Renal pelvis (tissue), 12 donors: ENCODE measurements around the gene STX11. TPM values are rescaled to one million over a fixed set of nuclear protein-coding genes. Genes with fewer than 3 reads are reported as not detected.
A peak's percentile ranks its signal among the peaks of the same experiment; 100 is the strongest.
"Not testable (repeated sequence)": the region's sequence is repeated elsewhere in the genome, so short reads cannot be mapped to it uniquely, and the experiment has no call there.

Experiments used
- DNase-seq: peaks from one replicate; pipeline ENCODE4 v3.0.0-alpha.2; 2013
- long read RNA-seq, 16 experiments: transcript quantifications; one replicate each; lab custom pipeline, GENCODE V29; 2026
- polyA plus RNA-seq, 3 donors: library from polyadenylated mRNA; unstranded; fragments of 120-200 nt; gene quantifications; one replicate each; pipeline ENCODE4 v1.2.1, GENCODE V29; 2013; ENCODE audit not compliant: insufficient read length in 3 of 3

Gene STX11
- polyA plus RNA-seq, result 1 to 10 TPM in 1 of 3 donors, under 1 TPM in 2; 0.62 to 1.0 (median 0.73) TPM
- long read RNA-seq, donor 1, partial matches to known transcripts, result 17 of 19 reads
- long read RNA-seq, donor 1, other reads (novel, unspliced or antisense), result 0 of 19 reads
- long read RNA-seq, donor 2, result 0 reads
- long read RNA-seq, donor 3, partial matches to known transcripts, result 0 of 2 reads
- long read RNA-seq, donor 3, other reads (novel, unspliced or antisense), result 0 of 2 reads
- long read RNA-seq, donor 4, result 0 reads
- long read RNA-seq, donor 5, partial matches to known transcripts, result 0 of 1 reads
- long read RNA-seq, donor 5, other reads (novel, unspliced or antisense), result 0 of 1 reads
- long read RNA-seq, donor 6, result 0 reads
- long read RNA-seq, donor 7, result 0 reads
- long read RNA-seq, donor 8, result 0 reads
- long read RNA-seq, donor 9, partial matches to known transcripts, result 0 of 2 reads
- long read RNA-seq, donor 9, other reads (novel, unspliced or antisense), result 0 of 2 reads
- long read RNA-seq, donor 10, result 0 reads
- long read RNA-seq, donor 11, partial matches to known transcripts, result 0 of 1 reads
- long read RNA-seq, donor 11, other reads (novel, unspliced or antisense), result 0 of 1 reads
- long read RNA-seq, donor 12, partial matches to known transcripts, result 0 of 1 reads
- long read RNA-seq, donor 12, other reads (novel, unspliced or antisense), result 0 of 1 reads
- long read RNA-seq, donor 13, result 0 reads
- long read RNA-seq, donor 14, partial matches to known transcripts, result 0 of 2 reads
- long read RNA-seq, donor 14, other reads (novel, unspliced or antisense), result 0 of 2 reads
- long read RNA-seq, donor 15, partial matches to known transcripts, result 0 of 1 reads
- long read RNA-seq, donor 15, other reads (novel, unspliced or antisense), result 0 of 1 reads
- long read RNA-seq, donor 16, result 0 reads

DNA sequence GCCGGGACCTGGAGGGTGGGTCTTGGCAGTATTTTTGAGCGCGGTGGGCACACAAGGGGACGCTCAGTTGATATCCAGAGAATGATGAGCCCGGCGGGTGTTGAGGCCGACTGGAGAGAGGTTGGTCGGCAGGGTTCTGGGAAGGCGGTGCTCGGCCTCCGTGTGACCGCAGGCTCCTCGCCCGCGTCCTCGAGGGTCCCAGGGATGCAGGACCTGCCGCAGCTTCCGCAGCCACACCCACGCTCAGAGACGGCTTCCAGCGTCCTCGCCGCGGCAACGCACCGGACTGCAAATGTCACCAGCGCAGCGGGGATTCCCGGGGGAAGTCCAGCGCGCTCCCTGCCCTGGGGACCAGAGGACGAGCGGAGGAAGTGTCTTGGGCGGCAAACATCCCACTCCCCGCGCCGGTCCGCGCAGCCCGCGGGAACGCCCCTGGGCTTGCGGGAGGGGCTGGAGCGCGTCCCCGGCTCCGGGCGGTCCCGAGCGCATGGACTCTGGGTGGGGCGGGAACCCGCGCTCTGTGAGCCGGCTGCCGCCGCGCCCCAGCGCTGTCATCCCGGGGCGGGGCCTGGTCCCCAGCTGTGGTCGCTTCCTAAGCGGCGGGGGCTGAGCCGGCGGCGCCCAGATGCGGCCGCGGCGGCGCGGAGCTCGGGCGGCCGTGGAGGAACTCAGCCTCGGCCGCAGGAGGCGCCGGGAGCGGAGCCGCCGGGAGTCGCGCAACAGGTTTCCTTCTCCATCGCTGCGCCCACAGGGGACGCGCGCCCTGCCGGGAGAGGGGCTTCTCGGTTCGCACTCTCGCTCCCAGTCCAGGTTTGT, at the start of gene STX11:
STX11 (plus strand) TSS at position 624 of the 816 bp plus-strand sequence. CDS start 36,111 bp downstream, outside the sequence.
- DNase-seq, result peak; percentile 42

DNA sequence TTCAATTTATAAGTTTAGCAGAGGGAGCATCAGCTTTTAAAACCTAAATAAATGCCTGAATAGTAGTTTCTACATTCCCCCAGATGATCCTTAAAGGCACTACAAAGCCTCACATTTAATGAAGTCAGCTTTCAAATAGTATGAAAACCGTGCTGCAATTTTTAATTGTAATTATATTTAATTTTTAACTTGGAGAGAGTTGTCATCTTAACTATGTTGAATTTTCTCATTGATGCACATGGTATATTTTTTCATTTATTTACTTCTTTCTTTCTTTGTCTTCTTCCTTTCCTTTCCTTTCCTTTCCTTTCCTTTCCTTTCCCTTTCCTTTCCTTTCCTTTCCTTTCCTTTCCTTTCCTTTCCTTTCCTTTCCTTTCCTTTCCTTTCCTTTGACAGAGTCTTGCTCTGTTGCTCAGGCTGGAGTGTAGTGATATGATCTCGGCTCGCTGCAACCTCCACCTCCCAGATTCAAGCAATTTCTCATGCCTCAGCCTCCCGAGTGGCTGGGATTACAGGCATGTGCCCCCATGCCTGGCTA, 47.2 kb upstream of the STX11 start:
- DNase-seq, result no peak

DNA sequence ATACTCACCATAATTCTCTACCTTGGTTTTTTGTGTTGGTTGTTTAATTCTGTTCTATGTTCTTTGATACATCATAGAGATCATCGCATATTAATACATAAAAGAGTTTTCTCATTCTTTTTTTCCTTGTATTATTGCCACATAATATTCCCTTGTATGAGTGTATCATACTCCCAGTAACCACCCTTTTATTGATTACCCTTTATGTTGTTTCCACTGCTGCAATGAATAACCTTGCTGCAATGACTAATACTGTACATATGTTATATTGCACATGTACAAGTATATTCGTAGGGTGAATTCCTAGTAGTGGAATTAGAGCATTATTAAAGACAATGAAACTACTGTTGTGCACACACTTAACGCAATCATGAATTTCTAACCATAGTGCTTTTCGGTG, 45.8 kb upstream of the STX11 start:
- DNase-seq, result no peak

DNA sequence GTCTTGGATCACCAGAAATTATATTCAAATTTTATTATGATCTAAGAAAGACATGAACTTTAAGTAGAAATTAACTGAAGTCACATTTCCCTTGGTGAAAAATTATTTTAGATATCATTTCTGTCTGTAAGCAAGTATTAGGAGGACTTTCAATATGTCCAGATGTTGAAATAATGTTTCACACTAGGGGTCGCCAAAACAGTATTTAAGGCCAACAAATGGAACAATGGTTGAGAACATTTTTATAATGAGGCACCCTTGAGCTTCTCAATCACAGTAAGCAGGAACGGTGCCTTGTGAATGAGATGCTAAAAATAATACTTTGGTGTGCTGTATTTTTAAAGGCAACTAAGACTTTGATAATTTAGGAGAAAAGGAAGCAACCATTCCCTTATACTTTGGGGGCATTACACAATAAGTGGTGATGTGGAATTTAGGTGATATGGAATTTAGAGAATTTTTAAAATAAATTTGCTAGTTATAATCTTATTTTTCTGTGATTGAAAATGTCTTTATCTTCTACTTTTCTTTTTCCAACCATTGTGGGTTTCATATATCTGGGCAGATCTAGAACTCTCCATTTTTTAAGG, 45.3 kb upstream of the STX11 start:
- DNase-seq, result peak; percentile 77

DNA sequence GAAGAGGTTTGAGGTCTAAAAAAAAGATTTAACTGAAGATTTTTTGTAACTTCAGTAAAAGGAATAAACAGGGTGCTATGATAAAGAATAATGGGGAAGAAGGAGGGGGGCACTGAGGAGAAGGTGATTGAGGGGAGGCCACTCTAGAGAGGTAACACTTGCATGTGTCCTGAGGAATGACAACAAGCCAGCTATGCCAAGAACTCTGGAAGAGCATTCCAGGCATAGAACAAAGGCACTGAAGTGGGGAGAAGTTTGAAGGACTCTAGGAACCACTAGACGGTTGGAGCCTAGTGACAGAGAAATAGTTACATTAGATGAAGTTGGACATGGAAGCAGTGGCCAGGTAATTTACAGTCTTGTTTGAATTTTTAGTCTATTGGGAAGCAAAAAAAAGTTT, 44.1 kb upstream of the STX11 start:
- DNase-seq, result peak; percentile 11

DNA sequence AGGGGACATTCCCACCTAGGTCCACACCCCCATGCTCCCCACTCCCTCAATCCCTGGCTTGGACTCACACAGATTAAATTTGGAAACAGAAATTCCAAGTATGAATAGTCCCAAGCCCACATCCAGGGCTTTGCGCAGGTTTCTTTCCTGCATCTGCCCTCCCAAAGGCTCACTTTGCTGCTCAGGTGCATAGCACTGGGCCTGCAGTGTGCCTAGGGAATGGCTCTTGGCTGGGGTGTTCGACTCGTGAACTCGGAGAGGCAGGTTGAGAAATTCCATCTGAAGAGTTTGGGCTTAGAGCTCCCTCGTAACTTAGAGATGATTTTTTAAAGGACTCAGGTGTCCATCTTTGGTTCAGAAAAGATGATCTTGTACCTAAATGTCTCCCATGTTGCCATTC, 40.1 kb upstream of the STX11 start:
- DNase-seq, result no peak

DNA sequence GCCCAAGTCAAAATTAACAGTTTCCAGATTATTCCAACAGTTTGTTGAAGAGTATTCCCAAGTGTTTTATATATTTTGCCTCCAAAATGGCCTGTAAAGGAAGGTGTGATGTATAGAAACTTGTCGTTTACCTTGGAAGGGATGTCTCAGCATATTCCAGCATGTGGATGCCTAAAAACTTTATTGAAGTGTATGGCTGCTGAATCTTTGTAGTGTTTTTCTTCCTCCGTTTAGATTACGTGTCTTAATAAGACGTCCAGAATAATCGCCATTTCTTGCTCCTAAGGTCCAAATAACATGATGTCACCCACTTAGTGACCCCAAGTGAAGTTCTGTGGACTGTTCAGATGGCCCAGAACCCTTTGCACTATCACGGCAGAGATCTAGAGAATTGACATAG, 37.0 kb upstream of the STX11 start:
- no peak for DNase-seq

DNA sequence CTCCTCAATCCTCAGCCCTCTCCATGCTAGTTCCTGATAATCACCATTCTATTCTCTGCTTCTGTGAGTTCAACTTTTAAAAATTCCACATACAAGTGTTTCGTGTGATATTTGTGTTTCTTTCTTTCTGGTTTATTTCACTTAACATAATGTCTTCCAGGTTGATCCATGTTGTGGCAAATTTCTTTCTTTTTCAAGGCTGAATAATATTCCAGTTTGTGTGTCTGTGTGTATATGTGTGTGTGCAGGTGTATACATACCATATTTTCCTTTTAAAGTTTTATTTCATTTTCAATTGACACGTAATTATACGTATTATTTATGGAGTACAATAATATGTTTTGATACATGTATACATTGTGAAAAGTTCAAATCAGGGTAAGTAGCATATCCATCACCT, 35.1 kb upstream of the STX11 start:
- DNase-seq, result no peak

DNA sequence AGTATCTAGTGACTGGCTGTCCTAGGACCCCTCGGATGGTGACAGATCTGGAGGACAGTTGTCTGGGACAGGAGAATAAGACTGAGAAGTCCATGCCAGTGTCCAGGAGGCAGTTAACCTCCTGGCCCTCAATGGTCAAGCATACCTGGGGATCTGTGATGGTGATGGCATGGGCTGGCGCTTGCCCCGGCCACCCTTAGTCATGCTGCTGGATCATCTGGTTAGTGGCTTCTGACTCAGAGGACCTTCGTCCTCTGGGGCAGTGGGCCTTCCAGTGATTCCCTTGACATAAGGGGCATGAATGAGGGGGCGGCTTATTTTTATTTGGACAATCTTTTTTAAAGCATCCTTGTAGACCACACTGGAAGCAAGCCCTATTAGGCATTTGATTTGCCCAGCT, 30.9 kb upstream of the STX11 start:
- no peak for DNase-seq

DNA sequence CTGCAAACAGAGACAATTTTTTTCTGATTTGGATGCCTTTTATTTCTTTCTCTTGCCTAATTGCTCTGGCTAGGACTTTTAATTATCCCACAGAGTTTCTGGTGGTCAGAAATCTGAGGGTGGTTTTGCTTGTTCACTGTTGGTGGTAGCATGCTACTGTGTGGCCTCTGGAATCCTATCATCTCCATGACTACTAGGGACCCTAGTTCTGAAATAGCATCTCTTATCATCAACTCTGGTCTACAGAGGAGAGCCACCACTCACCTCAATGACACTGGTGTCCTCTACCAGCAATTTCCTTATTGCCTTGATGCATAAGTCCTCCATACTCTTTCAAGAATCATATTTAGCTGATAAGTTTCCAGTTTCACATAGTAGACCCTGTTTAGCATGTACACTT, 27.5 kb upstream of the STX11 start:
- DNase-seq, result no peak

DNA sequence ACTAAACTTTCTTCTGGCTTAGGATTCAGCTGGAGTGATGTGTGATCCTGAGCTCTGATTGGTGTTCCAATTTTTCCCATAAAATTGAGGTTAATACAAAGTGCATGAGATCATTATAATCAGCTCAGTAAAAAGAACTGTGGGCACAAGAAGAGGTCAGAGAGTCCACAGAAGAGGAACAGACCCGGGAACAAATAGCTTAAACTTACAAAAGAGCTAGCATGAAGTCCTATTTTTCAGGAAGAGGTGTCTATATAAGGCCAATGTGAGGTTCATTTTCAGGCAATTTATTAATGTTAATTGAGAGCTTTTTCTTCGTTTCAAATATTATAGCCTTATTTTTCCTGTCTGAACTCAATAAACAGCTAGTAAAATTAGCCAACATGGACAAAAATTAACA, 26.9 kb upstream of the STX11 start:
- DNase-seq, result no peak

DNA sequence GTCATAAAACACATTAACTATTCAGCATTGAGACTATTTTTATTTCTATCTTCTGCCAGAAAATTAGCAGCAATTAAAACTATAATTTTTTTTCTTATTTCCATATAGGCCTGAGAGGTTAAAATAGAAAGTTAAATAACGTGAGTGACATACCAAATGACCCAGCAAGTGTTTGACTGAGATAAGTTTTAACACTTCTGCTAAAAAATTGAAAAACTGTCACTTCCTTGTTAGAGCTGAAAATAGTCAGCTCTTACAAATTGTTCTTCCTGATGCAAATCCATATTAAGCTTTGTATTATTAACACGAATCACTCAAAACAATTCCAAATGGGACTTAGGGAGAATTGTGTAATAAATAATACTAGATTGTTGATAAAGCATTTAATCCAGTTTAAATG, 26.5 kb upstream of the STX11 start:
- DNase-seq, result no peak

DNA sequence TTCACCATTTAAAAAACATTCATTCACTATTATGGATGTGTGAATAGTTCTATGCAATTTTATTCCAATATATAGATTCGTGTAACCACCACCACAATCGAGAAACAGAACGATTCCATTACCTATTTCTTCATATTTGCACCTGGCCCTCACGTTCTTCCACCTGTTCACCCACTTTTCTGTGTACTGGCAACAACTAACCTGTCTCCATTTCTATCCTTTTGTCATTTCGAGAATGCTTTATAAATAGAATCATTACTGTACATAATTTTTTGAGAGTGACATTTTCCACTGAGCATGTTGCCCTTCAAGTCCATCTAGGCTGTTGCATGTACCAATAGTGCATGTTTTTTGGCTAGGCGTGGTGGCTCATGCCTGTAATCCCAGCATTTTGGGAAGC, 23.2 kb upstream of the STX11 start:
- DNase-seq, result no peak

DNA sequence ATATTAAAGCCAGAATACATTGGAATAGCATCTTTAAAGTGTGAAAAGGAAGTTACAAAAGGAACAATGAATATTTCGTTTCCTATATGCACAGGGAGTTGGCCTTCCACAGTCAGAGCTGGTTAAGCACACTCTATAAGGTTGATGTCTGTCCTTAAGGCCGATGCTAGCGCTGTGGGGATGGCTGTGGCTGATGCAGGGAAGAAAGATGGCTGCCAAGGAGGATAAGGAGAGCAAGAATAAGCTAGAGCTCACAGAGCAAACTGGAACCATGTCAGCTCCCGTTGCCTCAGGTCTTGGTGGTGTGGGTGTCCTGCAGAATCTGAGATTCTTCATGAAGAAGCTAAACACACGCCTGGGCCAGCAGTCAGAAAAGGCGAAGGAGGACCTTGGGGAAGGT, 20.8 kb upstream of the STX11 start:
- DNase-seq, result no peak

DNA sequence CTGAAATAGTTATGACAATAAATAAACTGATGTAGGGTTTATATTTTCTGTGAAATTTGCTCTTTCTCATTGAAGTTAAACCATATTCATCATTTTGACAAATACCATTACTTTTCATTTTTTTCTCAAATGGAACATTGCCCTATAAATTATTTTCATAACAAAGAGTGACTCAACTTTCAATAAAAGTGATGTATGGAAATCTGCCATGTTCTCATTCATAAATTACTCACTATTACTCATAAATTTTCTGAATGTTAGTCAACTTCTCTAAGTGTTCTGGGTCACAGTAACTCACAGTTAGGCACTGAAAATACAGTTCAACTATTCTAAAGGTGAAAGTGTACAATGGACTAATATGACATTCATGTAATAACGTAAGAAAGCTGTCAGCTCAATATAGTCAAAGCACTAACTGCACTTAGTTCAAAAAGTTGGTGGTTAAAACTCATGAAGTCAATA, 19.0 kb upstream of the STX11 start:
- DNase-seq, result no peak

DNA sequence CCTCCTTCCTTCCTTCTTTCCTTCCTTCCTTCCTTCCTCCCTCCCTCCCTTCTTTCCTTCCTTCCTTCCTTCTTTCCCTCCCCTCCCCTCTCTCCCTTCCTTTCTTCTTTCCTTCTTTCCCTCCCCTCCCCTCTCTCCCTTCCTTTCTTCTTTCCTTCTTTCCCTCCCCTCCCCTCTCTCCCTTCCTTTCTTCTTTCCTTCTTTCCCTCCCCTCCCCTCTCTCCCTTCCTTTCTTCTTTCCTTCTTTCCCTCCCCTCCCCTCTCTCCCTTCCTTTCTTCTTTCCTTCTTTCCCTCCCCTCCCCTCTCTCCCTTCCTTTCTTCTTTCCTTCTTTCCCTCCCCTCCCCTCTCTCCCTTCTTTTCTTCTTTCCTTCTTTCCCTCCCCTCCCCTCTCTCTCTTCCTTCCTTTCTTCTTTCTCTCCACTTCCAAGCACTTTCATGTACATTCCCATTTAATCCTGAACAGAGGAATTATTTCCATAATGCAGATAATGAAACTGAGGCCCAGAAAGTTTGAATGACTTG, 18.1 kb upstream of the STX11 start:
- not testable (repeated sequence) for DNase-seq

DNA sequence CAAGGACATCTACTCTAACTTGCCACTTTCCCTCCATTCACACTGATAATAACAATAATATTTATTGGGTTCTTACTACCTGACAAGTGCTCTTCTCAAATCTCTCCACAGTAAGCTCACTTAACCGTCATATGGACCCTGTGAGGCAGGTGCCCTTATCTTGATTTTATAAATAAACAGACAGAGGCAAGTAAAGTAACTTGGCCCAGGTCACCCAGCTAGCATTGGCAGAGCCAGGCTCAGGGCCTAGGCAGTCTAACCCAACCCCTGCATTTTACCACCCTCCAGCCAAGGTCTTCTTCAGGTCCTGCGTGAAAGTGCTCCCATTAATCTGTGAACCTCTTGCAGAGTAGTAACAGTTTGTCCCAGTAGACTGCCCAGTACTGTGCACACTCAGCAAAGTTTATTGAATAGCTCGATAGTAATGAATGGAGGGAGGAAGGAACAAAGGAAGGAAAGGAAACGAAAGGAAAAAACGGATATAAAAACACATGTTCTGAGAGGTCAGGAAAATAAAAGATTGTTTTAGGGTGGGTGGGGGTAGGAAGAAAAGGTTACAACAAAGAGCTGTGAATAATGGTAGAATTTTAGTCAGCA, 17.0 kb upstream of the STX11 start:
- no peak for DNase-seq

DNA sequence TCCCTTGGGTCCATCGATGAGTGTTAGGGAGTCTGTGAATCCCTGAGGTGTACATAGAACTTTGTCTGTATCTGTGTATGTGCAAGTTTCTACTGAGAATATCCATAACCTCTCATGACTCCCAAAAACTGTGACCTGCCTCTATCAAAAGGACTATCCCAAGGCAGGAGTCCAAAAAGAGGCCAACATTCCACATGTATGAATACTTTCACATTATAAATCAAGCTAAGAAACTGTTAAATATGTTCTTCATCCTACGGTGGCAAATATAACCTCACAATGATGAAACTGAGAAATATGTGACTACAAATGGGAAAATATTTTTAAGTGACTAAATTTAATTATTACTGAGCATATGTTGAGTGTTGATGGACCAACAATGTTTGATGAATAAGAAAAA, 16.1 kb upstream of the STX11 start:
- DNase-seq, result no peak

DNA sequence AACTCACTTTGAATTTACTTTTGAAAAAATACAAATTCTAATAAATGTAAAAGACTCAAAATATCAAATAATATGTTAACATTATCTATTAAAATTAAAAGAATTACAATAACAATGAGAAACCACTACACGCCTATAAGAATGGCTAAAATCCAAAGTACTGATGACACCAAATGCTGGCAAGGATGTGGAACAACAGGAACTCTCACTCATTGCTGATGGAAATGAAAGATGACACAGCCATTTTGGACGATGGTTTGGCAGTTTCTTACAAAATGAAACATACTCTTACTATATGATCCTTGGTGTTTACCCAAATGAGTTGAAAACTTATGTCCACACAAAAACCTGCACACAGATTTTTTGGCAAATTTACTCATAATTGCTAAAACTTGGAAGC, 15.6 kb upstream of the STX11 start:
- no peak for DNase-seq

DNA sequence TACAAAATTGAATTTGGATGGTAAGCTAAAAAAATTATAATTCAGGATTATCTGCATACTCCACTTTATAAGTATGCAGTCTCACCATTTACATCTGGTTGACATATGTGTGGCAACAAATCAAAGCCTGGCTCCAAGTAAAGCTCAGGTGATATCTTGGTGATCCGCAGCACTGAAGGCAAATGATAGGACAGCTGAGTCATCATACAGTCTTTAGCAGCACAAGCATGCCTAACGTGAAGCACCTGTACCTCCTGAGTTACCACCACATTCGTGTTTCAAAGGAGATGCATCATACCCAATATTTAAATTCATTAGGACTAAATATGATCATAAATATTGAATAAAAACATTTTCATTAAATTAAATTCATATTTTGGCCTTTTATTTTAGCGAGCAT, 11.8 kb upstream of the STX11 start:
- no peak for DNase-seq

DNA sequence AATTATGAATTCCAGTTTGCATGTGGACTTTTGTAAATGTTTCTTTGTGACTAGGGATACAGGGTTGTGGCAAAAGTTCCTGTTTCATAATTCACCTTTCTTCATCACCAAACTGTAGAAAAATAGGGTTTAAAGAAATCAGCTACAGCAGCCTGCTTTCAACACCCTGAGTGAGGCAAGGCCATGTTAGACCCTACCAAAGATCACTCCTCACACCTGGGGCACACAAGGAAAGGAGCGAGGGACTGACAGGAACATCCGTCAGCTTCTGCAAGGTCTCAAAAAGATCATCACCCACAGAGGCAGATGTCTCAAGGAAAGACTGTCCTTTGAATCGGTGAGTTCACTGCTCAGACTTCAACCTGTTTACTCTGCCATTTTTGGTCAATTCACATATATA, 10.5 kb upstream of the STX11 start:
- DNase-seq, result no peak
